Activated CD4-positive, alpha-beta T cell treated with anti-CD3 and anti-CD28 coated beads, Interleukin-2, amount 10 ng/mL, durations not matched to agents 7 days and 5 days (primary cell): ENCODE data around the gene NKX6-2. TPM values are rescaled to one million over a fixed set of nuclear protein-coding genes. Genes with fewer than 3 reads are reported as not detected.

Experiments used
- CTCF ChIA-PET: fragments of 350-600 bp; sonication (Branson Sonifier 250); formaldehyde crosslinking; loops from one replicate; lab custom pipeline; 2021; ENCODE audit warnings: antibody characterized with exemption; lab: Charles Lee
- POLR2A ChIA-PET: fragments of 350-600 bp; sonication (Branson Sonifier 250); formaldehyde crosslinking; loops from one replicate; lab custom pipeline; 2021; ENCODE audit warnings: antibody characterized with exemption; lab: Charles Lee
- DNase-seq: peaks from one replicate; pipeline ENCODE4 v3.0.0-alpha.2; 2020
- H3K27ac Mint-ChIP-seq: one replicate; pipeline ENCODE4 v1.8.0; 2021; ENCODE audit warnings: mild to moderate bottlenecking, moderate library complexity, mixed read lengths
- H3K27me3 Mint-ChIP-seq: one replicate; pipeline ENCODE4 v1.8.0; 2021; ENCODE audit warnings: mixed read lengths
- H3K36me3 Mint-ChIP-seq: one replicate; pipeline ENCODE4 v1.8.0; 2021; ENCODE audit warnings: low read depth, mixed read lengths
- H3K4me1 Mint-ChIP-seq: one replicate; pipeline ENCODE4 v1.8.0; 2021; ENCODE audit warnings: mixed read lengths
- H3K4me3 Mint-ChIP-seq: one replicate; pipeline ENCODE4 v1.8.0; 2021; ENCODE audit warnings: mild to moderate bottlenecking, moderate library complexity, mixed read lengths
- H3K9me3 Mint-ChIP-seq: one replicate; pipeline ENCODE4 v1.8.0; 2021; ENCODE audit warnings: mixed read lengths
- total RNA-seq, 2 experiments: library from RNA; stranded (reverse); gene quantifications; one replicate each; pipeline ENCODE4 v1.2.3, GENCODE V29; 2021

Gene NKX6-2
- total RNA-seq = not detected

- Mint-ChIP-seq H3K36me3 (peaks cover 2% of the 10 kb centered on the region), H3K27ac (no peak within 1 kb of the TSS), H3K4me1 (no peaks in the 10 kb centered on the region), H3K4me3 (no peak within 1 kb of the TSS), H3K9me3 (no peaks in the 10 kb centered on the region), H3K27me3 (peaks cover 19% of the 10 kb centered on the region)
- POLR2A ChIA-PET = no interaction called here
- CTCF ChIA-PET = no interaction called here
- DNase-seq = no peak
Measured at GRCh38 chr10:132785723-132786475, at the start of gene NKX6-2. NKX6-2 (minus strand) TSS chr10:132786147; CDS start chr10:132785948, 199 bp downstream.

- no peak for DNase-seq
- Mint-ChIP-seq H3K27me3 (peaks cover 6% of the 10 kb centered on the region), H3K9me3 (peaks cover 7% of the 10 kb centered on the region), H3K27ac (no peak overlapping the region), H3K4me3 (no peak overlapping the region), H3K4me1 (no peaks in the 10 kb centered on the region), H3K36me3 (no peaks in the 10 kb centered on the region)
- ChIA-PET POLR2A (no interaction called here), CTCF (no interaction called here)
Measured at GRCh38 chr10:132834891-132835847, 49.2 kb upstream of the NKX6-2 start.

- no peaks in the 10 kb centered on the region for H3K36me3 Mint-ChIP-seq
- CTCF ChIA-PET = no interaction called here
- POLR2A ChIA-PET = no interaction called here
Measured at GRCh38 chr10:132834311-132834761, 48.4 kb upstream of the NKX6-2 start.

GRCh38 chr10:132833421-132834111, 47.6 kb upstream of the NKX6-2 start:
- peaks cover 7% of the 10 kb centered on the region for H3K9me3 Mint-ChIP-seq
- no peaks in the 10 kb centered on the region for H3K36me3 Mint-ChIP-seq
- H3K4me1 Mint-ChIP-seq = no peaks in the 10 kb centered on the region
- DNase-seq = no peak
- peaks cover 6% of the 10 kb centered on the region for H3K27me3 Mint-ChIP-seq
- ChIA-PET CTCF (no interaction called here), POLR2A (no interaction called here)
- H3K27ac Mint-ChIP-seq = no peak overlapping the region
- no peak overlapping the region for H3K4me3 Mint-ChIP-seq

More at GRCh38 chr10:132834311-132834761, 48.4 kb upstream of the NKX6-2 start:
- H3K27ac Mint-ChIP-seq = no peak overlapping the region
- DNase-seq = no peak
- H3K27me3 Mint-ChIP-seq = peaks cover 6% of the 10 kb centered on the region
- H3K9me3 Mint-ChIP-seq = peaks cover 7% of the 10 kb centered on the region
- no peaks in the 10 kb centered on the region for H3K4me1 Mint-ChIP-seq
- no peak overlapping the region for H3K4me3 Mint-ChIP-seq

- Mint-ChIP-seq H3K27me3 (peaks cover 6% of the 10 kb centered on the region), H3K36me3 (no peaks in the 10 kb centered on the region), H3K4me3 (no peak overlapping the region), H3K4me1 (no peaks in the 10 kb centered on the region), H3K27ac (no peak overlapping the region), H3K9me3 (peaks cover 6% of the 10 kb centered on the region)
- POLR2A ChIA-PET = no interaction called here
- CTCF ChIA-PET = interaction anchor here (0.7 kb wide), 1 partner anchor 776 kb away, joined by 5 read pairs; no protein-coding TSS in a partner anchor
- DNase-seq = no peak
Measured at GRCh38 chr10:132832186-132832969, 46.4 kb upstream of the NKX6-2 start.

- peaks cover 5% of the 10 kb centered on the region for H3K9me3 Mint-ChIP-seq
- no peak overlapping the region for H3K4me3 Mint-ChIP-seq
- ChIA-PET POLR2A (no interaction called here), CTCF (no interaction called here)
- DNase-seq = no peak
- no peaks in the 10 kb centered on the region for H3K4me1 Mint-ChIP-seq
- no peak overlapping the region for H3K27ac Mint-ChIP-seq
- H3K36me3 Mint-ChIP-seq = no peaks in the 10 kb centered on the region
- H3K27me3 Mint-ChIP-seq = peaks cover 6% of the 10 kb centered on the region
Measured at GRCh38 chr10:132829403-132829802, 43.5 kb upstream of the NKX6-2 start.

GRCh38 chr10:132828681-132829080, 42.7 kb upstream of the NKX6-2 start:
- no peaks in the 10 kb centered on the region for H3K4me1 Mint-ChIP-seq
- peaks cover 5% of the 10 kb centered on the region for H3K9me3 Mint-ChIP-seq
- ChIA-PET POLR2A (no interaction called here), CTCF (no interaction called here)
- H3K36me3 Mint-ChIP-seq = no peaks in the 10 kb centered on the region
- H3K27ac Mint-ChIP-seq = no peak overlapping the region
- no peak for DNase-seq
- H3K4me3 Mint-ChIP-seq = no peak overlapping the region
- peaks cover 6% of the 10 kb centered on the region for H3K27me3 Mint-ChIP-seq

- Mint-ChIP-seq H3K9me3 (peaks cover 5% of the 10 kb centered on the region), H3K27me3 (peaks cover 6% of the 10 kb centered on the region), H3K4me1 (no peaks in the 10 kb centered on the region), H3K36me3 (no peaks in the 10 kb centered on the region), H3K27ac (no peak overlapping the region), H3K4me3 (no peak overlapping the region)
- ChIA-PET POLR2A (no interaction called here), CTCF (no interaction called here)
- DNase-seq = no peak
Measured at GRCh38 chr10:132827861-132828539, 42.1 kb upstream of the NKX6-2 start.

GRCh38 chr10:132827423-132827789, 41.5 kb upstream of the NKX6-2 start:
- DNase-seq = no peak
- H3K4me3 Mint-ChIP-seq = no peak overlapping the region
- POLR2A ChIA-PET = no interaction called here

GRCh38 chr10:132826524-132827422, 40.8 kb upstream of the NKX6-2 start:
- no peak overlapping the region for H3K4me3 Mint-ChIP-seq
- no peak for DNase-seq
- no peaks in the 10 kb centered on the region for H3K4me1 Mint-ChIP-seq
- H3K36me3 Mint-ChIP-seq = no peaks in the 10 kb centered on the region
- H3K27me3 Mint-ChIP-seq = peaks cover 5% of the 10 kb centered on the region
- no peak overlapping the region for H3K27ac Mint-ChIP-seq
- CTCF ChIA-PET = no interaction called here
- peaks cover 5% of the 10 kb centered on the region for H3K9me3 Mint-ChIP-seq
- POLR2A ChIA-PET = no interaction called here

More at GRCh38 chr10:132827423-132827789, 41.5 kb upstream of the NKX6-2 start:
- Mint-ChIP-seq H3K36me3 (no peaks in the 10 kb centered on the region), H3K27me3 (peaks cover 6% of the 10 kb centered on the region), H3K4me1 (no peaks in the 10 kb centered on the region), H3K27ac (no peak overlapping the region), H3K9me3 (peaks cover 5% of the 10 kb centered on the region)
- CTCF ChIA-PET = no interaction called here
